ENCODE measurements around the gene ADGRA3. TPM values are rescaled to one million over a fixed set of nuclear protein-coding genes. Genes with fewer than 3 reads are reported as not detected.

Gene ADGRA3
- polyA plus RNA-seq, 1 donor from 2014 or later = 40.5 TPM

- no peaks in the 10 kb centered on the region for H3K79me2 ChIP-seq (replicated peaks; ENCODE audit: insufficient read depth, low read length)
- no peaks in the 10 kb centered on the region for H3K27me3 ChIP-seq (ENCODE audit: insufficient read depth, low read depth, low read length)
- H3K9me2 ChIP-seq (ENCODE audit: insufficient read depth, low read length) = no peaks in the 10 kb centered on the region
- no peaks in the 10 kb centered on the region for H3F3A ChIP-seq (ENCODE audit: insufficient read depth, low read length, poor library complexity, severe bottlenecking)
- TF ChIP-seq CTCF (IDR thresholded peaks at IDR 0.05; ENCODE audit: poor library complexity, severe bottlenecking) (no peak), SMC3 (conservative IDR thresholded peaks at IDR 0.05; ENCODE audit: poor library complexity) (no peak), EP300 (conservative IDR thresholded peaks at IDR 0.05; ENCODE audit: poor library complexity, severe bottlenecking) (no peak), EZH2 (IDR thresholded peaks at IDR 0.05; ENCODE audit: borderline replicate concordance, insufficient read depth, low read length, poor library complexity, severe bottlenecking) (no peak), RAD21 (conservative IDR thresholded peaks at IDR 0.05) (no peak), REST (IDR thresholded peaks at IDR 0.05; ENCODE audit: borderline replicate concordance) (no peak), MXI1 (conservative IDR thresholded peaks at IDR 0.05; ENCODE audit: poor library complexity, severe bottlenecking) (no peak), POLR2AphosphoS5 (IDR thresholded peaks at IDR 0.05) (no peak), TAF1 (IDR thresholded peaks at IDR 0.05; ENCODE audit: low read depth) (no peak)
- H2AFZ ChIP-seq (ENCODE audit: low read depth, low read length) = no peak overlapping the region
- H4K20me1 ChIP-seq (ENCODE audit: insufficient read depth) = no peaks in the 10 kb centered on the region
- no peak overlapping the region for H3K4me2 ChIP-seq (ENCODE audit: low read length)
- no peak overlapping the region for H3K27ac ChIP-seq (ENCODE audit: low read length)
- H3K36me3 ChIP-seq (ENCODE audit: insufficient read depth, low read length) = no peaks in the 10 kb centered on the region
- H3K4me3 ChIP-seq (ENCODE audit: low read length) = no peak overlapping the region
- no peaks in the 10 kb centered on the region for H3K9me3 ChIP-seq (ENCODE audit: low read length)
- no peak overlapping the region for H3K9ac ChIP-seq (ENCODE audit: low read length)
These were observed 57.8 kb downstream of the ADGRA3 start for GRCh38 chr4:22458098-22458497.

- Histone ChIP-seq H4K20me1 (ENCODE audit: insufficient read depth) (no peaks in the 10 kb centered on the region), H3F3A (ENCODE audit: insufficient read depth, low read length, poor library complexity, severe bottlenecking) (no peaks in the 10 kb centered on the region), H3K9me2 (ENCODE audit: insufficient read depth, low read length) (no peaks in the 10 kb centered on the region), H3K4me3 (ENCODE audit: low read length) (no peak overlapping the region), H3K9me3 (ENCODE audit: low read length) (no peaks in the 10 kb centered on the region), H3K27ac (ENCODE audit: low read length) (no peak overlapping the region), H3K79me2 (replicated peaks; ENCODE audit: insufficient read depth, low read length) (no peaks in the 10 kb centered on the region), H3K36me3 (ENCODE audit: insufficient read depth, low read length) (no peaks in the 10 kb centered on the region), H3K4me2 (ENCODE audit: low read length) (no peak overlapping the region), H3K9ac (ENCODE audit: low read length) (no peak overlapping the region), H2AFZ (ENCODE audit: low read depth, low read length) (no peak overlapping the region), H3K27me3 (ENCODE audit: insufficient read depth, low read depth, low read length) (no peaks in the 10 kb centered on the region)
- TF ChIP-seq TAF1 (IDR thresholded peaks at IDR 0.05; ENCODE audit: low read depth) (no peak), POLR2AphosphoS5 (IDR thresholded peaks at IDR 0.05) (no peak), REST (IDR thresholded peaks at IDR 0.05; ENCODE audit: borderline replicate concordance) (no peak), EP300 (conservative IDR thresholded peaks at IDR 0.05; ENCODE audit: poor library complexity, severe bottlenecking) (no peak), CTCF (IDR thresholded peaks at IDR 0.05; ENCODE audit: poor library complexity, severe bottlenecking) (no peak), MXI1 (conservative IDR thresholded peaks at IDR 0.05; ENCODE audit: poor library complexity, severe bottlenecking) (no peak), SMC3 (conservative IDR thresholded peaks at IDR 0.05; ENCODE audit: poor library complexity) (no peak), EZH2 (IDR thresholded peaks at IDR 0.05; ENCODE audit: borderline replicate concordance, insufficient read depth, low read length, poor library complexity, severe bottlenecking) (no peak), RAD21 (conservative IDR thresholded peaks at IDR 0.05) (no peak)
These were observed 58.5 kb downstream of the ADGRA3 start for GRCh38 chr4:22457348-22457747.
